GM21737 (cell line): ENCODE data around the gene RNF183.

Experiments
- ATAC-seq: cut with Tn5 transposase; IDR thresholded peaks from one replicate; pipeline ENCODE4 v1.9.1; 2021; ENCODE audit warnings: mild to moderate bottlenecking, moderate library complexity; ENCODE audit not compliant: unreplicated experiment

The RNF183 gene, protein sequence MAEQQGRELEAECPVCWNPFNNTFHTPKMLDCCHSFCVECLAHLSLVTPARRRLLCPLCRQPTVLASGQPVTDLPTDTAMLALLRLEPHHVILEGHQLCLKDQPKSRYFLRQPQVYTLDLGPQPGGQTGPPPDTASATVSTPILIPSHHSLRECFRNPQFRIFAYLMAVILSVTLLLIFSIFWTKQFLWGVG

DNA sequence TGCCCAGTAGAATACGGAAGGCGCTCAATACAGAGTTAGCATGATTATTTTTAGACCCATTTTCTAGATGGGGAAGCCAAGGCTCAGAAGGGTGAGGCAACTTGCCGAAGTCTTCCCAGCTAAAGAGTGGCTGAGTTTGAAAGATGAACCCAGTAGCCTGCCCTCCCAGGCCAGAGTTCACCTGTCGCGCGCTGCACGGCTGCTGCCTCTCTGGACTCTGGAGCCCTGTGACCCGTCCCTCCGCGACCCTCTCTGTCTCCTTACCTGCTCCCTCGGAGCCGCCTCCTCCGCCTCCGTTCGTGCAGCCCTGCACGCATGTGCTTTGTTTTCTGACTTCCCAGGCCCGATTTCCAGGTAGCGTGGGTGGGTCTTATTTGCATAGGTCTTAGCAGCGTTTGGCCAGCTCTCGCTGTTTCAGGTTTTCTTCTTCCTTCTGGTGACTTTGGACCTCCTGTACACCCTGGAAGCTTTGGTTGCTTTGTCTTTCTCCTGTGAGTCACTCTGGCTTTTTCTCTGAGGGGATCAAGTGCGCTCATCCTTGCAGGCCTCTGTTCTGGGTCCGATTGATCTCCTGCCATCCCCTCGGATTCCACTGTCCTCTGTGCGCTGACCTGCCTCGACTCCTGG is at the start of gene RNF183:
Gene RNF183 (minus strand): TSS at position 585 of the 627 bp plus-strand sequence. CDS start 5,192 bp downstream, outside the sequence.
- ATAC-seq, result no peak

DNA sequence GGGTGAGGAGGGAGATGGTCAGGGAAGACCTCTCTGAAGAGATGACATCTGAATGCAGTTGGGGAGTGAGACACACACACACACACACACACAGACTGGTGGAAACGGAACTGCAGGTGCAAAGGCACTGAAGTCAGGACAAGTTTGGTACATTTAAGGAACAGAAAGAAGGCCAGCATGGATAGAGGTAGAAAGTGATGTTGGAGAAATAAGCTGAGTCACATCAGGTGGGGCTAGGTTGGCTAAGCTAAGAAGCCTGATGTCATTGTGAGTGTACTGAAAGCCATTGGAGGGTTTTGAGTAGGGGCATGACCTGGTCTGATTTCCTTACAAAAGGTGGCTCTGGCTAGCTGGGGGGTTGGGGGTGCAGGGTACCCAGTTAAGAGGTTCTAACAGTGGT is 49.2 kb upstream of the RNF183 start:
- no peak for ATAC-seq

DNA sequence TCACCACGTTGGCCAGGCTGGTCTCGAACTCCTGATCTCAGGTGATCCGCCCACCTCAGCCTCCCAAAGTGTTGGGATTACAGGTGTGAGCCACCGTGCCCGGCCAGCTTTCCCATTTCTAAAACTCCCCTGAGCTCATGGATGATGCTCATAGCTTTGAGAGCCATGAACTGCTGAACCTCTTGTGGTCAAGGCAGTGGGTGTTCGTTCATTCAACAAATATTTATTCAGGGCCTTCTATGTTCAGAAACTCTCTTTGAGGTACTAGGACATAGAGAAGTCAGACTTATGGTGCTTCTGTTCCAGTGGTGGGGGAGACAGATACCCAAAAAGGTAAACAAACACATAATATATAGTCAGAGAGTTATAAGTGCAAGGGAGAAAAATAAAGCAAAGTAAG is 48.8 kb upstream of the RNF183 start:
- ATAC-seq, result no peak

DNA sequence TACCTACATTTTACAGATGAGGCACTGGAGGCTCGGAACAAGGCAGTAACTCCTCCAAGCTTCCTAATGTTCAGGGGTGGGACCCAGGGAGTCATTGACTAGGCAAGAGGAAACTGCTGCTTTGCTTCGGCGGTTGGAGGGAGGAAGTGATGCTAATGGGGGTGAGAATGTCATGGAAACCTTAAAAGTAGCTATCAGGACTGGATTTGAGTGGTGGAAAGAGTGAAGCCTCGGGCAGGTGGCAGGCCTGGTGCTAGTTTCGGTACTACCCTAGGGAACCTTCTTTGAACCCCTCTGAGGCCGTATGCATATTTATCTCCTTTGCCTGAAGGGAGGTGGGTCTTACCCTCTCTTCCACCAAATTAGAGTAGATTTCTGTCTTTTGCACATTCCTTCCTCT is 47.8 kb upstream of the RNF183 start:
- ATAC-seq, result no peak

DNA sequence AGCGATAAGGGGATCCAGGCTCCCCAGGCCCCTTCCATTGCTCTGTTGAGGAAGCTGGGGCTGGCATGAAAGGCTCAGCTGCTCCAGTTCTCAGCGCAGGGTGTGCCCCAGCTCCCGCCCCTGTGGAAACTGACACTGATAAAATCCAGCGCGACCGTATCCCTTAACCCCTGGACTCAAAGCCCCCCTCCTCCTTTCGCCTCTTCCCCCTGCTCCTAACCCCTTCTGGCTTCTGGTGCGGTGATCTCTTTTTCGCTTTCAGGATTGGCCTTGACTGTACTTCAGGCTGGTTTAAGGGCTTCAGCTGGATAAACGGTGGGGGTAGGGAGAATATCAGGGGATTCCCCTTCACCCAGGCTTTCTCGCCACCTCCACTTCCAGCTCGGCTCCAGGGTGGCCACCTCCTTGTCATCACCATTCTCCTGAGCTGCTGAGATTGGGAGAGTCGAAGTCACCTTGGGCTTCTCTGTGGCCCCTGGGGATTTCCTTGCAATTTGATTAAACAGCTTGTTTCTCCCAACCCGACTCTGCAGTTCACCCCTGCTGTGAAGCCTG is 47.0 kb upstream of the RNF183 start:
- no peak for ATAC-seq

DNA sequence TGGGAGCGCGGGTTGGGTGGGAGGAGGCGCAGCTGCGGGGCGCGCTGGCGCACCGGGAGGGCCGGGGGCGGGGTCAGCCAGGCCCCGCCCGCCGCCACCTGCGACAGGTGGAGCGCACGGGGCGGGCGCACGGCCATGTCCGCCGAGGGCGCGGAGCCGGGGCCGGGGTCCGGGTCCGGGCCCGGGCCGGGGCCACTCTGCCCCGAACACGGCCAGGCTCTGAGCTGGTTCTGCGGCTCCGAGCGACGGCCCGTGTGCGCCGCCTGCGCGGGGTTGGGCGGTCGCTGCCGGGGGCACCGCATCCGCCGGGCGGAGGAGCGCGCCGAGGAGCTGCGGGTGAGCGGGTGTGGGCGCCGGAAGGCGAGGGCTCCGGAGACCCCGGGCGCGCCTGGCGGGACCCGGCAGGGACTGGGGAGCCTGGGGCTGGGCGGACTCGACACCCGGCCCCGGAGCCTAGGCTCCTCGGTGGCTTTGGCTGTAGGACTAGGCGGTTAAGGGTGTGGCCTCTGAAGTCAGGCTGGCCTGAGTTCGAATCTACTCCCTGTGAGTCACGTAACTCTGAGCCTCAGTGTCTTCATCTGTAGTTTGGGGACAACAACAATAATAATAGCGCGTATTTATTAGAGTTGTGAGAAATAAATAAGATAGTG is 46.4 kb upstream of the RNF183 start, which contains the start of gene BSPRY:
Gene BSPRY (plus strand): TSS at position 97 of the 650 bp plus-strand sequence. CDS start 39 bp downstream, at position 136.
- no peak for ATAC-seq

DNA sequence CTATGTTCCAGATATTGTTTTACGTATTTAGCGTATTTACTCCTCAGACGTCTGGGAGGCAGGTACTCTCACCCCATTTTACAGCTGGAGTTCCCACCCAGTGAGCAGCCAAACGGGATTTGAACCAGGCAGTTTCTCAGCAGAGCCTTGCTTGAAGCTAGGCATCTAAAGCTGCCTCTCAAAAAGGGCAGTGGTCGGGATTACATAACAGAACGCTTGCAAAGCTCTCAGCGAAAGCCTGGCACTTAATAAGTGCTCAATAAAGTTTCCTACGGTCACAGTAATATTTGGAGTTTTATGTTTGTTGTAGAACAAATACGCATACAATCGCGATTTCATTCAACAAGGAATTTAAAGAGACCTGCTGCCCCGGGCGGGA is 45.9 kb upstream of the RNF183 start:
- no peak for ATAC-seq

DNA sequence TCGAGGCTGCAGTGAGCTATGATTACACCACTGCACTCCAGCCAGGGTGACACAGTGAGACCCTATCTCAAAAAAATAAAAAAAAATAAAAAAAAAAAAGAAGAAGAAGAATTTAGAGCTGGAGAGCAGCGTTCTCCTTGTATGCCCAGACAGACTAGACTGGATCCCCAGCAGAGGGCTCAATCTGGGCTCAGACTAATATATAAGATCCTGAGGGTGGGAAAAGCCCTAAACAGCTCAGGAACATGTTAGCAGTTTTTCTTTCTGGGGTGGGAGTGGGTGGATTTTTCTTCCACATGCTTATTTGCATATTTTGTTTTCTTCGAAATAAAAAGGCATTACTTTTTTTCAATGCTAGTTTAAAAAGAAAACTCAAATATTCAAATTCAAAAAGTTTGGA is 45.3 kb upstream of the RNF183 start:
- no peak for ATAC-seq

DNA sequence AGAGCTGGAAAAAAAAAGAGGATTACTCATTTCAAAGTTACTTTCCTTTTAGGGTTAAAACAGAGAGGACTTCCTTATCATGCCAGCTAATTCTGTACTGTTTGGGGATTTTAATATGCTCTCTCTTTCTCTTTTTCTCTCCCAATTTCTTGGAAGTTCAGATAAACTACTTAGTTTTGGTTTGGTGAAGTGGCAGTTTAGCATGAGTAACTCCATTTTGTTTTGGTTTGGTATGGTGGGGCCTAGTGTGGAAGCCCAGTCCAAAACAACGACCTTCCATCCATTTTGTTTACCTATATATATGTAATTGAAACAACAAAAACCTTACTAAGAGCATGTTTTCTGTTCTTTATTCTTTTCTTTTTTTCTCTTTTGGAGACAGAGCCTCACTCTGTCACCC is 42.5 kb upstream of the RNF183 start:
- ATAC-seq, result no peak

DNA sequence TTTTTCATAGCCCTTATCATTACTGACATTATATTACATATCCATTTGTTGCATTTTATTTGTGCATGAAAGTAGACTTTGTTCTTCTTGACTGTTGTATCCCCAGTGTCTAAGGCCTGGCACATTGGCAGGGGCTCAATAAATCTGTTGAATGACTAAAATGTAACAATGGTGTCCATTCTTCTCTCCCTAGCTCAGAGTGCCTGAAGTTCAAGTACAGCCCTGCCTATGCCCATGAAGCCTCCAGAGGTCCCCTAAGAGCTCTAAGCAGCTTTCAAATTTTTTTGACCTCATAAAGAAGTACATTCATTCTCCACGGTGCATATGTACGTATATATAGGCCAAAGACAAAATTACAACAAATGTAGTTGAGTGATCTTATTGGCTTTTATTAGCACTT is 42.0 kb upstream of the RNF183 start:
- ATAC-seq, result no peak

DNA sequence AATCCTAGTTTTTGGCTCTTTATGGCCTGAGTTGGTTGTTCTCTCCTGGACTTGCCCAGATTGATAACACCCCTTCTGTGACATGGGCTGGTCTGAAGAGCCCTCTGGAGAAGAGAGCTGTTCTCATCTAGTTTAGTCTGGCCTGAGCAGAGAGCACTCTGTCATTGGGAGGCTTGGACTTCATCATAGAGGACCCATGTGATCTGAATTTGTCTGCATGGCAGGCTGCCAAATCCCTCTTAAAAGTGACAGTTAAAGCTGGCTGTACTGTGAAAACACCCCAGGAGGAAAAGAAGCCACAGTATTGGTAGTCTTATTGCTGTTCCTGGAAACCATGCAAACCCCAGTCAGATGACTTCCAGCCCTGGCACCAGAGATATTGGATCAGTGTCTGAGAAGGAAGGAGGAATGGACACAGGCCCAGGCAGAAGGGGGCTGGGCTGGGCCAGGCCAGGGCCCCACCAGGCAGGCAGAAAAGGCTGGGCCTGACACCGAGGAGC is 40.6 kb upstream of the RNF183 start:
- no peak for ATAC-seq

DNA sequence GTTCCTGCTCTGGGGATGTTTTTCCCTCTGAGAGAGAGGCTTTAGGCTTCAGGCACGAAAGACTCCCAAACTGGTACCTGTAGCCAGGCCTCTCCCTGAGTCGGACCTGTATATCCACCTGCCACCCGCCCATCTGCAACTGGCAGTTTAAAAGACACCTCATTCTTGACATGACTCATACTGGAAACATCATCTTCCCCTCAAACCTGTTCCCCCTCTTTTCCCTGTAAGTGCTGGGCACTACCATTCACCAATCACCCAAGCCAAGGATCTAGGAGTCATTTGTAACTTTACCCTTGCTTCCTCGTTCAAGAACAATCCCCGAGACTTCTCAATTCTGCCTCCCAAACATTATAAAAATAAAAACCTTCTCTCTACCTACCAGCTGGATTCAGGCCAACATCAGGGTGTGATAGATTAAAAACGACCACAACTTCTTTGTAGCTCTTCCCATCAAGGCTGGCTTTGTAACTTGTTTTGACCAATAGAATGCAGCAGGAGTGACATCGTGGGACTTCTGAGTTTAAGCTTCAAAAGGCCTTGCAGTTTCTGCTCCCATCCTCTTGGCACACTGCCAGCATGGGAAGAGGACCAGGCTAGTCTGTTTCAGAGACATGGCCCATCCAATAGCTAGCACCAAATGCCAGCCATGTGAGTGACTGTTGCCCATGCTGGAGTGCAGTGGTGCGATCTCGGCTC is 38.7 kb upstream of the RNF183 start:
- no peak for ATAC-seq

DNA sequence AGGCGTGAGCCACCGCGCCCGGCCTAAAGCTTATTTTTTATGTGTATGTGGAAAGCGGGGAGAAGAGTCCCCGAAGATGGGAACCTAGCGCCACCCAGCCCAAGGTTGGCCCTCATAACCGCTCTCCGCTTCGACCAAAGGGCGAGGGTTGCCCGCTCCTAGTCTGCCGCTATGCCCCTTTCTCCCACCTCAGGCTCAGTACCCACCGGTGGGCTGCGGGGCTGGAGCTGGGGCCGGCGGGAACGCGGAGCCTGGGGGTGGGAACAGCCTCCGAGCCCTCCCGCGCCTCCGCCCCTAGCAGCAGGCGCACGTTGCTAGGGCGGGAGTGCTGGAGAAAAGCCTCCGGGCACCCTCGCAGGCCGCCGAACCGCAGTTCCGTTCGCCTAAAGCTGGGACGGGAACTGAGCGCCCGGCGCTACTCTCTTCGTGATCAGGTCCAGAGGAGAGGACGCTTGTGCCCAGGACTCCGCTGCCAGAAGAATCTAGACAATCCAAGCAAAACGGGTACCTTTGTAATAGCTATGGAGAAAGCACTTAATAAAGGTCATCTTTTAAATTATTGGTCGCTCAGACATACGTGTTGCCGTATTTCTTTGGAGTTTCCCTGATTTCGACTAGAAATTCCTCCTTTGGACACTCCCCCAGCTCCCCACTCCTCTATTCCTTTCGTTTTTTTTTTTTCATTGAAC is 37.0 kb upstream of the RNF183 start, which contains the start of gene WDR31:
Gene WDR31 (minus strand): TSS at position 265 of the 689 bp plus-strand sequence. CDS start 8,253 bp downstream, outside the sequence.
- ATAC-seq, result peak; percentile 99

DNA sequence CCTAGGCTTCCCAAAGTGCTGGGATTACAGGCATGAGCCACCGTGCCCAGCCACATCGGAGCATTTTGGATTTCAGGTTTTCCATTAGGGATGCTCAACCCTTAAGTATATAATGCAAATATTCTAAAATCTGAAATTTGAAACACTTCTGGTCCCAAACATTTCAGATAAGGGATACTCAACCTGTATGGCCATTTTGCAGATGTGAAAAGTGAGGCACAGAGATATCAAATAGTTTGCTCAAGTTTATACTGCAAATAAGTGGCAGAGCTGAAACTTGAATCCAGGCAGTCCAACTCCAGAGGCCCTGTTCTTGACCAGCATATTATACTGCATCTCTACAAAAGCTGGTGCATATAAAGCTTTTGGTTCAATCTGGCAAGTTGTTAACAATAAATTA is 34.5 kb upstream of the RNF183 start:
- no peak for ATAC-seq

DNA sequence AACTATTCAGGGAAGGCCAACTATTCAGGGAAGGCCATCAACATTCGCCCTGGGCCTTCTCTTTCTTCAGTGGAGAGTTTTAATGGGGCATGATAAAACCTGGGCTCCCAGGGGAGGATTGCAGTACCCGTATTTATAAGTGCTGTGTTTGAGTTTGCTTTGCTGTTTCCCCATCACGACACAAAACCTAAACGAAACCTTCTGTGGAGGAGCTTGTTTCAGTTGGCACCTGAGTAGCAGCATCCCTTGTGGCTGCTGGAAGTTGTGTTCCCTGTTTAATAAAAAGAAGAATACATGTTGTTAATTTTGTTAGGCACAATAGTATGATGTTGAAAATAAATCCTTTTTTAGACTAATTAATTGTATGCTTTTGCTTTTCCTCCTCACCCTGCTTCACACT is 28.6 kb upstream of the RNF183 start:
- ATAC-seq, result no peak

DNA sequence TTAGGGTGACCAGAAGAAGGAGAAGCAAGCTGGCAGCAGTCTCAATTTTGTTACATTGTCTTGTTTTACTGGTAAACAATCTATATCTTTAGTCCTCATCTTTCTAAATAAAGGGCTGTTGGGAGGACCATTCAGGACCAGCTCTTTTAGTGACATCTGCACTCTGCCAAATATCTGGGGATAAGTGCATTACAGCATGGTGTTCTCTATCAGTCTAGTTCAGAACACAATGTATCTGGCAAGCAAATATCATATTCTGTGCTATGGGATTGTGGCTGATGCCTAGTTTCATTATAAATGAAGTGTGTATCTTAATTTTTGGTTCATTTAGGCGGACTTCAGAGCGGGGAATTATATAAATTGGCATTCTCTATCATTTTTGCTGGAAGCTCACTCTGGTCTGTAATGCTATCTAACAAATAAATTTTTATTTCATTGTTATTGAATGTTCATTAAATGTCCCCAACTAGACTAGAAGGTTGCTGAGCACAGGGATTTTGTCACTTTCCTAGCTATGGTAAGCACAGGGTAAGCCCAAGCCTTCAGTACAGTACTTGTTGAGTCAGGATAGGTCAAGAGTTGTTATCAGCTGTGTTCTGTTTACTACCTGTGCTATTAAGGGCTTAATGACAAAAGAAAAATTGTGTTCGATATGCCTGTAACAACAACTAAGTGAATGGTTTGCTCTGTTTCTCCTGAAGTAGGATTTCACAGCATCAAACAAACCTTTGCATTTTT is 25.0 kb upstream of the RNF183 start:
- ATAC-seq, result no peak

DNA sequence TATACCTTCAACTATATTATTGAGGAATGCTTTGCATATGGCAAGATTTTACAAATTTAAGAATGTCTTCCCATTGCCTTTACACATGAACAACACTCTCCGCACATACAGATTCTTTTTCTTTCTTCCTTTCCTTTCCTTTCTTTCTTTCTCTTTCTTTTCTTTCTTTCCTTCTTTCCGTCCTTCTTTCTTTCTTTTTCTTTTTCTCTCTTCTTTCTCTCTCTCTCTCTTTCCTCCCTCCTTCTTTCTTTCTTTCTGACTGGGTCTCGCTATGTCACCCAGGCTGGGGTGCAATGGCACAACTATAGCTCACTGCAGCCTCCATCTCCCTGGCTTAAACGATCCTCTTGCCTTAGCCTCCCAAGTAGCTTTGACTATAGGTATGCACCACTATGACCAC is 23.1 kb upstream of the RNF183 start:
- ATAC-seq, result no peak

DNA sequence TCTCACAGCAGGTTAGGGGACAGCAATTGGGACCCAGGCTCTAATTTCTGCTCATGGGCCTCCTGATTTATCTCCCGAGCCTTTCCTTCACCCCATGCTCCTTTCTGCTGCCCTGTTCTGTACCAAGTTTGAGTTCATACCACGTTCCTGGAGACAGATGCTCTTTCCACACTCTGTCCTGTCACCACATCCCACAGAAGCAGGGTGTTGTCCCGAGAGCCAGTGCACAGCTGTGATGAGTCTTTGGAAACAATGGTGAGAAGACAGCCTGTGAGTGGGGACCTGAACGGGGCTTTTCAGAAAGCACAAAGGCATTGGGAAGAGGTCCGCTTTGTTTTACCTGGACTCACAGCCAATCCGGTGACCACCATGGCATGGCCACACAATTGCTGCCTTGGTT is 19.5 kb upstream of the RNF183 start:
- ATAC-seq, result no peak

DNA sequence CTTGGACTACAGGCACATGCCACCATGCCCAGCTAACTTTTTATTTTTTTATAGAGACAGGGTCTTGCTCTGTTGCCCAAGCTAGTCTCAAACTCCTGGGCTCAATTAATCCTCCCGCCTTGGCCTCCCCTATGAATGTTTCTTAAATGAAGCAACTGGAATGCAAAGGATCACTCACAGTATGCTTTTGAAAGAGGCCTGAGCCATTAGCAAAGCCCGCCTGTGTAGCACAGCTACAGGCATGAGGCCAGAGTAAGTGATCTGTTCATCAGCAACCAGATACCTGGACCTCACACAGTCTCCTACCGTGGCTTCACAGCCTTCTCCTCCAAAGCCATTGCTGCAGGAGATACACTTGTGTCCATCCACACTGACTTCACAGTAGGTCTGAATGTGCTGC is 16.9 kb upstream of the RNF183 start:
- ATAC-seq, result no peak

DNA sequence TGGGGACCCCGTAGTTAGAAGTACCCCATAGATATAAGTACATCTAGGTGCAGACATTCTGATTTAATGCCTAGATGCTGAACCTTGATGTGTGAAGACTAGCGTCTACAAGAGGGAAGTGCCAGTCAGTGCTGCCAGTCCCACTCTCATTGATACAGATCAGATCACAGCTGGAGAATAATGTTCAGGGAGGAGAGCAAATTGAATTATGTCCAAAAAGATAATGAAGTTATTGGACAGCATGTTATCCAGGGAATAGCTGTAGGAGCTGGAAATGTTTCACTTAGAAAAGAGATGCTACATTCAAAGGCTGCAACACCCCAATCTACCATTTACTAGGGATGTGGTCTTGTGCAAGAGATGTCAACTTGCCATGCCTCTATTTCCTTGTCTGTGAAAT is 15.9 kb upstream of the RNF183 start:
- no peak for ATAC-seq
